ENCODE measurements around the gene KIF21B.

GRCh38 chr1:201028461-201028889 lies 5.0 kb upstream of the KIF21B start:
- TF ChIP-seq EZH2 (IDR thresholded peaks at IDR 0.05; ENCODE audit: low read depth, unreplicated experiment) (no peak), REST (IDR thresholded peaks at IDR 0.05; ENCODE audit: unreplicated experiment) (no peak), CTCF (conservative IDR thresholded peaks at IDR 0.05; ENCODE audit: low read depth in 2 of 2) (no peak), EZH2phosphoT487 (IDR thresholded peaks at IDR 0.05; ENCODE audit: unreplicated experiment) (no peak), CREB1 (CRISPR knock-in tag; IDR thresholded peaks at IDR 0.05; ENCODE audit: low read depth) (no peak), POLR2AphosphoS5 (IDR thresholded peaks at IDR 0.05; ENCODE audit: low read depth) (no peak), ZNF462 (CRISPR knock-in tag; IDR thresholded peaks at IDR 0.05) (no peak), STAT1 (IDR thresholded peaks at IDR 0.05; ENCODE audit: unreplicated experiment) (no peak), ZNF114 (CRISPR knock-in tag; IDR thresholded peaks at IDR 0.05) (no peak), JUNB (IDR thresholded peaks at IDR 0.05; ENCODE audit: unreplicated experiment) (no peak)

Measured in GM23338 (cell line).